ENCODE data around the gene DCC.

The DCC gene

GRCh38 chr18:53093636-53094035 lies 753.6 kb downstream of the DCC start:
- TF ChIP-seq, protein P1, sequence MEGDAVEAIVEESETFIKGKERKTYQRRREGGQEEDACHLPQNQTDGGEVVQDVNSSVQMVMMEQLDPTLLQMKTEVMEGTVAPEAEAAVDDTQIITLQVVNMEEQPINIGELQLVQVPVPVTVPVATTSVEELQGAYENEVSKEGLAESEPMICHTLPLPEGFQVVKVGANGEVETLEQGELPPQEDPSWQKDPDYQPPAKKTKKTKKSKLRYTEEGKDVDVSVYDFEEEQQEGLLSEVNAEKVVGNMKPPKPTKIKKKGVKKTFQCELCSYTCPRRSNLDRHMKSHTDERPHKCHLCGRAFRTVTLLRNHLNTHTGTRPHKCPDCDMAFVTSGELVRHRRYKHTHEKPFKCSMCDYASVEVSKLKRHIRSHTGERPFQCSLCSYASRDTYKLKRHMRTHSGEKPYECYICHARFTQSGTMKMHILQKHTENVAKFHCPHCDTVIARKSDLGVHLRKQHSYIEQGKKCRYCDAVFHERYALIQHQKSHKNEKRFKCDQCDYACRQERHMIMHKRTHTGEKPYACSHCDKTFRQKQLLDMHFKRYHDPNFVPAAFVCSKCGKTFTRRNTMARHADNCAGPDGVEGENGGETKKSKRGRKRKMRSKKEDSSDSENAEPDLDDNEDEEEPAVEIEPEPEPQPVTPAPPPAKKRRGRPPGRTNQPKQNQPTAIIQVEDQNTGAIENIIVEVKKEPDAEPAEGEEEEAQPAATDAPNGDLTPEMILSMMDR (IDR thresholded peaks at IDR 0.05; ENCODE audit: insufficient read depth, missing control alignments): no peak
- no peak for DNase-seq (ENCODE audit: insufficient read length, low spot score)
- FAIRE-seq: no peak

- DNase-seq (ENCODE audit: insufficient read length, low spot score) (no peak), FAIRE-seq (no peak)
Observed at GRCh38 chr18:53101536-53102105, 761.6 kb downstream of the DCC start.

DNA sequence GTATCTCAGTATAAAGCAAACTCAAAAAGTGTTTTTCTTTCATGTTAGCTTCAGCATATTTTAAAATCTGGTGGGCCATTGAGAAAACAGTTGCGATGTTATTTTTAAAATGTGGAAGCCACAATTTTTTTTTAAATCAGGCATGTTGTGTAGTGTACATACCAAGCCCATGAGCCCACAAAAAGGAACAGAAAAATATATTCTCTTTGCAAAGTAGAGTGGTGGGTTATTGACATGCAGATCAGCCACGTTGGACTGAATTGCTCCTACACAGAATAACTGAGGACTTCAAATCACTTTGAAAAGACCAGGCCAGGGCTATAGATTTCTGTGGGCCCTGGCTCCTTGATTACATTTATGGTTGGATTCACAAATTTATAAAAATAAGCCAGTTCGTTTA lies 774.4 kb downstream of the DCC start:
- FAIRE-seq (no peak), DNase-seq (ENCODE audit: insufficient read length, low spot score) (no peak)
- TF ChIP-seq, protein P1 (IDR thresholded peaks at IDR 0.05; ENCODE audit: insufficient read depth, missing control alignments): no peak

More at GRCh38 chr18:53101536-53102105, 761.6 kb downstream of the DCC start:
- TF ChIP-seq, protein P1 (IDR thresholded peaks at IDR 0.05; ENCODE audit: insufficient read depth, missing control alignments): no peak

DNA sequence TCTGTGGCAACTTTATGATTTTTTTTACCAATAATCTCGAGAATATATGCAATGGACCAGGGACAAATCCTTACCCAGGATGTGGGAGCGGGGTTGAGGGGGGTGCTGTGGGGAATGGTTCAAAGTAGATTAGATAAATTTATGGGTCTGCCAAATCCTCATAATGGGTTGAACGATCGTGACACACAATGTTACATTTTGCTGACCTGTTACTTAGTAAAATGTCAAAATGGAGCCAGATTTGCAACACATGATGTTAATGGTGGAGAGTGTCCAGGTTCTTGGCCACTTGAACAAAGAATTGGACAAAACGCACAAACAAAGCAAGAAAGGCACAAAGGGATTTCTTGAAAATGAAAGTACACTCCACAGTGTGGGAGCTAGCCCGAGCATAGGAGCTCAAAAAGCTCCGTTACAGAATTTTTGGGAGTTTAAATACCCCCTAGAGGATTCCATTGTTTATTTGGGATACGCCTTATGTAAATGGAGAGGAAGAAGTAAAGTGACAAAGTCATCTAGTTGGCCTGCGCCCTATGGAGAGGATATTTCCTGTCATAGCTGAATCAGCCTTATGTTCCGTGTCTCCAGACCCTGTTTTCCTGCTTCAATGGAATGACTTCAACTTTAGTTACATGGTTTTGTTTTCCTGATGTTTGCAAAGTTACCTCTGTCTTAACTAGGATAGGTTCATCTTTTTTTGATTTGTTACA lies 776.0 kb downstream of the DCC start:
- FAIRE-seq (peak; percentile 21), DNase-seq (ENCODE audit: insufficient read length, low spot score) (no peak)
- TF ChIP-seq, protein P1 (IDR thresholded peaks at IDR 0.05; ENCODE audit: insufficient read depth, missing control alignments): no peak

GRCh38 chr18:53117851-53118250 lies 777.9 kb downstream of the DCC start:
- DNase-seq (ENCODE audit: insufficient read length, low spot score): no peak
- no peak for FAIRE-seq
- TF ChIP-seq, protein P1 (IDR thresholded peaks at IDR 0.05; ENCODE audit: insufficient read depth, missing control alignments): no peak

GRCh38 chr18:53126210-53126609 lies 786.2 kb downstream of the DCC start:
- FAIRE-seq (peak; percentile 41), DNase-seq (ENCODE audit: insufficient read length, low spot score) (no peak)
- TF ChIP-seq, protein P1 (IDR thresholded peaks at IDR 0.05; ENCODE audit: insufficient read depth, missing control alignments): no peak

DNA sequence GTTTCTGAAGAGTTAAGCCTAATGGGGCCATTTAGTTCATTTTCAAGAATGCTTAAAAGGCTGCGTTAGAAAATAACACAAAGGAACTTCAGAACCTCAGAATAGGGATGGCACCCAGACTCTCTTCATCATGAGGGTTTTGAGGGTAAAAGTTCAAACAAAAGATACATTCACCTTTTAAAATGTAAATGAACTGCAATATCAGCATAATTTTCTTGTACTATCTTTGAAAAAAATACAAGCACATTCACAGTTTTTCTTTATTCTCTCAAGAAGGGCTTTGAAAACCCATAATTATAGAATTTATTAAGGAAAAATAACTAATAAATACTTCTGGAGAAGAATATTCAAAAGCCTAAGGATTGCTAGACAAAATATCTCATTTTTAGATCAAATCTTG lies 791.0 kb downstream of the DCC start:
- DNase-seq (ENCODE audit: insufficient read length, low spot score): no peak
- no peak for FAIRE-seq
- TF ChIP-seq, protein P1 (IDR thresholded peaks at IDR 0.05; ENCODE audit: insufficient read depth, missing control alignments): no peak
